ENCODE measurements around the gene DIPK1A.
"Not testable (repeated sequence)": the region's sequence is repeated elsewhere in the genome, so short reads cannot be mapped to it uniquely, and the experiment has no call there.

DIPK1A gene

GRCh38 chr1:92975551-92976232 is 14.4 kb upstream of the DIPK1A start:
- DNase-seq: no peak

- DNase-seq: not testable (repeated sequence)
Observed at GRCh38 chr1:92974112-92974511, 12.8 kb upstream of the DIPK1A start.

- DNase-seq: no peak
Observed at GRCh38 chr1:92973203-92973897, 12.1 kb upstream of the DIPK1A start.

GRCh38 chr1:92972409-92973129 is 11.3 kb upstream of the DIPK1A start:
- DNase-seq: no peak

- not testable (repeated sequence) for DNase-seq
Observed at GRCh38 chr1:92971932-92972331, 10.7 kb upstream of the DIPK1A start.

- no peak for DNase-seq
Observed at GRCh38 chr1:92970990-92971689, 9.9 kb upstream of the DIPK1A start.

- DNase-seq: no peak
Observed at GRCh38 chr1:92969517-92969916, 8.3 kb upstream of the DIPK1A start.

- DNase-seq: no peak
Observed at GRCh38 chr1:92968138-92969032, 7.1 kb upstream of the DIPK1A start.

- peak; percentile 51 for DNase-seq
Observed at GRCh38 chr1:92964998-92965397, 3.7 kb upstream of the DIPK1A start.

GRCh38 chr1:92964316-92964715 is 3.1 kb upstream of the DIPK1A start:
- DNase-seq: no peak

- peak; percentile 57 for DNase-seq
Observed at GRCh38 chr1:92961896-92962752, 862 bp upstream of the DIPK1A start.

- peak; percentile 57 for DNase-seq
Observed at GRCh38 chr1:92960395-92961130, 699 bp downstream of the DIPK1A start.

GRCh38 chr1:92958203-92958970 is 2.9 kb downstream of the DIPK1A start:
- no peak for DNase-seq

- no peak for DNase-seq
Observed at GRCh38 chr1:92957030-92957734, 4.1 kb downstream of the DIPK1A start.

- no peak for DNase-seq
Observed at GRCh38 chr1:92956254-92957029, 4.8 kb downstream of the DIPK1A start.

GRCh38 chr1:92953491-92953890 is 7.8 kb downstream of the DIPK1A start:
- DNase-seq: no peak

- DNase-seq: no peak
Observed at GRCh38 chr1:92952714-92953113, 8.5 kb downstream of the DIPK1A start.

- no peak for DNase-seq
Observed at GRCh38 chr1:92951141-92951582, 10.1 kb downstream of the DIPK1A start.
